Stimulated activated CD8-positive, alpha-beta memory T cell treated with anti-CD3 and anti-CD28 coated beads, Interleukin-15, amount 100 ng/mL, for 48 hours (primary cell): ENCODE results near the gene PDLIM5.

Source experiments
- DNase-seq, 2 donors: peaks; one replicate each; pipeline ENCODE4 v3.0.0-alpha.2; 2020; ENCODE audit warnings: low read depth in 2 of 2

The PDLIM5 gene

GRCh38 chr4:94426783-94427182 is 25.0 kb upstream of the PDLIM5 start:
- DNase-seq: no peak

- no peak for DNase-seq
Observed at GRCh38 chr4:94428884-94429283, 22.9 kb upstream of the PDLIM5 start.

- DNase-seq: no peak
Observed at GRCh38 chr4:94430406-94430805, 21.3 kb upstream of the PDLIM5 start.

GRCh38 chr4:94431388-94431787 is 20.4 kb upstream of the PDLIM5 start:
- DNase-seq: no peak

- no peak for DNase-seq
Observed at GRCh38 chr4:94434505-94434904, 17.2 kb upstream of the PDLIM5 start.

- no peak for DNase-seq
Observed at GRCh38 chr4:94435874-94436273, 15.9 kb upstream of the PDLIM5 start.

GRCh38 chr4:94436512-94436911 is 15.2 kb upstream of the PDLIM5 start:
- DNase-seq: no peak

- no peak for DNase-seq
Observed at GRCh38 chr4:94439606-94440005, 12.1 kb upstream of the PDLIM5 start.

- DNase-seq: no peak
Observed at GRCh38 chr4:94441838-94442237, 9.9 kb upstream of the PDLIM5 start.

GRCh38 chr4:94442251-94442650 is 9.5 kb upstream of the PDLIM5 start:
- no peak for DNase-seq

- no peak for DNase-seq
Observed at GRCh38 chr4:94446386-94446785, 5.4 kb upstream of the PDLIM5 start.

- no peak for DNase-seq
Observed at GRCh38 chr4:94447754-94448411, 3.9 kb upstream of the PDLIM5 start.

- DNase-seq: no peak
Observed at GRCh38 chr4:94448815-94449375, 2.8 kb upstream of the PDLIM5 start.

- DNase-seq: no peak
Observed at GRCh38 chr4:94451051-94451694, 569 bp upstream of the PDLIM5 start.

GRCh38 chr4:94452476-94453371 is 982 bp downstream of the PDLIM5 start:
- no peak for DNase-seq

GRCh38 chr4:94453391-94453963 is 1.7 kb downstream of the PDLIM5 start:
- no peak for DNase-seq

GRCh38 chr4:94454405-94454804 is 2.7 kb downstream of the PDLIM5 start:
- no peak for DNase-seq

- DNase-seq: no peak
Observed at GRCh38 chr4:94455081-94455480, 3.3 kb downstream of the PDLIM5 start.

GRCh38 chr4:94457692-94458106 is 6.0 kb downstream of the PDLIM5 start:
- no peak for DNase-seq

GRCh38 chr4:94458682-94459081 is 6.9 kb downstream of the PDLIM5 start:
- no peak for DNase-seq

- DNase-seq: no peak
Observed at GRCh38 chr4:94459462-94460161, 7.9 kb downstream of the PDLIM5 start.
